ENCODE results near the gene AFP. TPM values are rescaled to one million over a fixed set of nuclear protein-coding genes. Genes with fewer than 3 reads are reported as not detected.

Gene AFP
- total and polyA plus RNA-seq, 2 of the 4 experiments (the other 2 are of a cell fraction) = 0.87 to 1.3 TPM

- Histone ChIP-seq H3K56ac (ENCODE audit: extremely low read depth, insufficient read depth, low read length) (no peak overlapping the region), H3K9me3 (ENCODE audit: control insufficient read depth, insufficient read depth, low read length) (no peaks in the 10 kb centered on the region), H2BK20ac (ENCODE audit: low read depth, low read length) (no peak overlapping the region), H3K36me3 (ENCODE audit: control insufficient read depth, insufficient read depth, low read length) (no peaks in the 10 kb centered on the region), H3K9ac (ENCODE audit: low read depth, low read length) (no peak overlapping the region), H2AK9ac (replicated peaks; ENCODE audit: low read depth, low read length, poor library complexity) (no peak overlapping the region), H3K4me2 (ENCODE audit: low read depth, low read length) (no peak overlapping the region), H4K5ac (ENCODE audit: low read depth, low read length) (no peak overlapping the region), H2BK5ac (ENCODE audit: low read depth, low read length, poor library complexity, severe bottlenecking) (no peak overlapping the region), H3K4me1 (ENCODE audit: control insufficient read depth, insufficient read depth, low read length) (no peaks in the 10 kb centered on the region), H2AFZ (replicated peaks; ENCODE audit: low read length, poor library complexity) (no peak overlapping the region), H2BK15ac (ENCODE audit: low read depth, low read length) (no peak overlapping the region), H2BK120ac (ENCODE audit: low read depth, low read length) (no peak overlapping the region), H4K20me1 (ENCODE audit: insufficient read depth, low read length) (no peaks in the 10 kb centered on the region), H3K27me3 (ENCODE audit: control insufficient read depth, insufficient read depth, low read length) (peaks cover 4% of the 10 kb centered on the region; the same call in 1 of the 2 replicates), H3K23ac (ENCODE audit: low read depth, low read length) (no peak overlapping the region), H3K9me1 (ENCODE audit: insufficient read depth, low read length) (no peaks in the 10 kb centered on the region), H2AK5ac (ENCODE audit: low read depth, low read length) (no peak overlapping the region), H3K27ac (ENCODE audit: insufficient read depth, low read length) (no peak overlapping the region), H3K14ac (replicated peaks; ENCODE audit: low read depth, low read length) (no peak overlapping the region), H3K18ac (ENCODE audit: low read depth, low read length) (no peak overlapping the region), H3K79me1 (ENCODE audit: low read depth in 1 of 2, low read length in 2 of 2) (no peaks in the 10 kb centered on the region), H3K4me3 (ENCODE audit: insufficient read depth, low read depth, low read length) (no peak overlapping the region), H3K4ac (ENCODE audit: low read depth, low read length) (no peak overlapping the region), H4K8ac (ENCODE audit: low read depth in 2 of 2, low read length in 2 of 2) (no peak overlapping the region), H4K91ac (ENCODE audit: insufficient read depth, low read depth, low read length) (no peak overlapping the region)
- TF ChIP-seq CEBPB (IDR thresholded peaks at IDR 0.05; ENCODE audit: low read depth, low read length) (no peak), CHD1 (IDR thresholded peaks at IDR 0.05; ENCODE audit: low read depth, low read length) (no peak), NFE2L2 (IDR thresholded peaks at IDR 0.05; ENCODE audit: low read depth, low read length) (no peak), MXI1 (IDR thresholded peaks at IDR 0.05; ENCODE audit: borderline replicate concordance, low read depth, low read length) (no peak), BHLHE40 (IDR thresholded peaks at IDR 0.05; ENCODE audit: low read depth, low read length) (no peak), POLR2A (IDR thresholded peaks at IDR 0.05; ENCODE audit: low read depth, low read length) (no peak), RCOR1 (IDR thresholded peaks at IDR 0.05; ENCODE audit: insufficient replicate concordance, low read length) (no peak), RFX5 (IDR thresholded peaks at IDR 0.05; ENCODE audit: low read depth, low read length) (no peak), ELK1 (IDR thresholded peaks at IDR 0.05; ENCODE audit: borderline replicate concordance, low read depth, low read length) (no peak), MAZ (IDR thresholded peaks at IDR 0.05; ENCODE audit: borderline replicate concordance, low read depth, low read length) (no peak), USF2 (IDR thresholded peaks at IDR 0.05; ENCODE audit: low read depth, low read length) (no peak), RAD21 (IDR thresholded peaks at IDR 0.05; ENCODE audit: low read length) (no peak), FOS (IDR thresholded peaks at IDR 0.05; ENCODE audit: low read depth, low read length) (no peak), SMC3 (IDR thresholded peaks at IDR 0.05; ENCODE audit: low read depth, low read length) (no peak), CTCF (conservative IDR thresholded peaks at IDR 0.05; ENCODE audit: low read depth, low read length) (no peak), MAFK (IDR thresholded peaks at IDR 0.05; ENCODE audit: low read depth, low read length) (no peak)
- in situ Hi-C loops (cut with MboI; ENCODE audit: low sequenced_read_pairs) = no loop called here
- intact Hi-C loops (cut with micrococcal nuclease) = no loop called here
- ChIA-PET POLR2A (ENCODE audit: unreplicated experiment) (no interaction called here), CTCF (no interaction called here)
- WGBS, 2 experiments (ENCODE audit: extremely low coverage in 2 of 2, insufficient read length in 1 of 2) = 75% methylated on average over 2 of the region's 8 CpGs; no CpG with 5 or more reads in 1 of the 2 experiments
- dilution Hi-C loops (cut with HindIII; ENCODE audit: low sequenced_read_pairs, unreplicated experiment) = no loop called here
- no TSS peak for BruUV-seq (replicated peaks)
- ATAC-seq (ENCODE audit: low read depth) (no peak), DNase-seq (no peak)
These were observed 24.1 kb upstream of the AFP start for GRCh38 chr4:73411731-73412414.
